HepG2 (cell line): Measurements from ENCODE around the gene SHBG. TPM values are rescaled to one million over a fixed set of nuclear protein-coding genes. Genes with fewer than 3 reads are reported as not detected.

Source experiments
- DNMT1 ChIP-seq: sonication (generic); formaldehyde crosslinking; IDR thresholded peaks from 2 replicates; pipeline ENCODE4 v1.5.1; 2020; ENCODE audit warnings: mild to moderate bottlenecking, missing genetic modification reagents
- GMEB1 ChIP-seq: sonication (generic); formaldehyde crosslinking; IDR thresholded peaks from 2 replicates; pipeline ENCODE4 v1.5.1; 2020; ENCODE audit warnings: missing genetic modification reagents, mild to moderate bottlenecking, borderline replicate concordance
- HMG20A ChIP-seq: IDR thresholded peaks from 2 replicates; pipeline ENCODE4 v1.6.1; 2016; ENCODE audit warnings: borderline replicate concordance
- MED1 ChIP-seq: sonication (generic); formaldehyde crosslinking; IDR thresholded peaks from 2 replicates; pipeline ENCODE4 v1.4.0; 2020; ENCODE audit warnings: missing genetic modification reagents
- NCOA1 ChIP-seq: sonication (generic); formaldehyde crosslinking; IDR thresholded peaks from 2 replicates; pipeline ENCODE4 v1.9.0; 2021; ENCODE audit warnings: missing genetic modification reagents
- NR1H2 ChIP-seq: sonication (generic); formaldehyde crosslinking; IDR thresholded peaks from 2 replicates; pipeline ENCODE4 v1.8.1; 2022; ENCODE audit warnings: low read depth, missing genetic modification reagents, borderline replicate concordance
- RFX3 ChIP-seq: IDR thresholded peaks from 2 replicates; pipeline ENCODE4 v1.6.1; 2016; ENCODE audit warnings: missing biosample characterization, missing genetic modification reagents
- SNAI1 ChIP-seq: sonication (generic); formaldehyde crosslinking; IDR thresholded peaks from 2 replicates; pipeline ENCODE4 v1.5.0; 2020; ENCODE audit warnings: mild to moderate bottlenecking, missing genetic modification reagents, borderline replicate concordance
- SOX6 ChIP-seq, 2 experiments: fragments of 450-650 bp in 1 of 2; sonication (generic) in 1 of 2; formaldehyde crosslinking in 1 of 2; IDR thresholded peaks; 2 replicates each; pipeline versions ENCODE4 v1.4.0 to v1.6.1; 2017 to 2020; ENCODE audit warnings: antibody characterized with exemption in 1 of 2, mild to moderate bottlenecking in 1 of 2, missing genetic modification reagents in 1 of 2
- SP1 ChIP-seq, 2 experiments: fragments of 450-650 bp in 1 of 2; sonication (generic) in 1 of 2; formaldehyde crosslinking in 1 of 2; IDR thresholded peaks; 2 replicates each; pipeline versions ENCODE4 v1.4.0 to v1.6.1; 2016 to 2020; ENCODE audit warnings: missing genetic modification reagents in 1 of 2
- SP2 ChIP-seq: sonication (generic); formaldehyde crosslinking; IDR thresholded peaks from 2 replicates; pipeline ENCODE4 v1.5.1; 2020; ENCODE audit warnings: mild to moderate bottlenecking, missing genetic modification reagents
- SSRP1 ChIP-seq: IDR thresholded peaks from 2 replicates; pipeline ENCODE4 v1.6.1; 2016; ENCODE audit warnings: control low read depth
- ZFP62 ChIP-seq: sonication (generic); formaldehyde crosslinking; IDR thresholded peaks from 2 replicates; pipeline ENCODE4 v1.4.0; 2020; ENCODE audit warnings: missing genetic modification reagents
- ZNF34 ChIP-seq: sonication (generic); formaldehyde crosslinking; IDR thresholded peaks from 2 replicates; pipeline ENCODE4 v1.4.0; 2020; ENCODE audit warnings: mild to moderate bottlenecking, missing genetic modification reagents, borderline replicate concordance
- ZNF773 ChIP-seq: sonication (generic); formaldehyde crosslinking; IDR thresholded peaks from 2 replicates; pipeline ENCODE4 v1.4.0; 2020; ENCODE audit warnings: missing genetic modification reagents, borderline replicate concordance
- ZNF780A ChIP-seq: sonication (generic); formaldehyde crosslinking; IDR thresholded peaks from 2 replicates; pipeline ENCODE4 v1.8.0; 2022; ENCODE audit warnings: mild to moderate bottlenecking, missing genetic modification reagents, moderate library complexity
- ZNF784 ChIP-seq: sonication (generic); formaldehyde crosslinking; IDR thresholded peaks from 2 replicates; pipeline ENCODE4 v1.5.1; 2020; ENCODE audit warnings: missing genetic modification reagents, mild to moderate bottlenecking, borderline replicate concordance
- polyA plus RNA-seq, 8 experiments: library from polyadenylated mRNA; depleted of rRNA in 3 of 8; stranded (reverse) in 7 of 8; unstranded in 1 of 8; fragments of >200 nt; fragmentation: Illumina TruSeq in 4 of 8; extraction: Trizol in 4 of 8; gene quantifications; 2 replicates each; pipeline versions ENCODE4 v1.2.1 to v1.2.3, GENCODE V29; 2011 to 2016; ENCODE audit warnings: low read depth in 4 of 8, missing spikeins in 1 of 8, mixed read lengths in 1 of 8; ENCODE audit not compliant: insufficient read depth in 1 of 8
- total RNA-seq, 5 experiments: library from RNA; depleted of rRNA; stranded (reverse); fragments of >200 nt; fragmentation: Illumina TruSeq; extraction: Trizol; gene quantifications; 2 replicates each; pipeline ENCODE4 v1.2.3, GENCODE V29; 2016; ENCODE audit warnings: low read depth in 1 of 5
- TF ChIP-seq, protein P1 (sequence below): sonication (generic); formaldehyde crosslinking; IDR thresholded peaks from 2 replicates; pipeline ENCODE4 v1.5.0; 2020; ENCODE audit warnings: mild to moderate bottlenecking, missing genetic modification reagents, borderline replicate concordance
- TF ChIP-seq, protein P2 (sequence below): IDR thresholded peaks from 2 replicates; pipeline ENCODE4 v1.6.1; 2016; ENCODE audit warnings: mild to moderate bottlenecking, missing biosample characterization, missing genetic modification reagents

Gene SHBG
- total and polyA plus RNA-seq, 2 of the 13 experiments (the other 11 are each of a cell fraction or from before 2014, with no cell fraction given): 4.0 to 6.1 TPM

DNA sequence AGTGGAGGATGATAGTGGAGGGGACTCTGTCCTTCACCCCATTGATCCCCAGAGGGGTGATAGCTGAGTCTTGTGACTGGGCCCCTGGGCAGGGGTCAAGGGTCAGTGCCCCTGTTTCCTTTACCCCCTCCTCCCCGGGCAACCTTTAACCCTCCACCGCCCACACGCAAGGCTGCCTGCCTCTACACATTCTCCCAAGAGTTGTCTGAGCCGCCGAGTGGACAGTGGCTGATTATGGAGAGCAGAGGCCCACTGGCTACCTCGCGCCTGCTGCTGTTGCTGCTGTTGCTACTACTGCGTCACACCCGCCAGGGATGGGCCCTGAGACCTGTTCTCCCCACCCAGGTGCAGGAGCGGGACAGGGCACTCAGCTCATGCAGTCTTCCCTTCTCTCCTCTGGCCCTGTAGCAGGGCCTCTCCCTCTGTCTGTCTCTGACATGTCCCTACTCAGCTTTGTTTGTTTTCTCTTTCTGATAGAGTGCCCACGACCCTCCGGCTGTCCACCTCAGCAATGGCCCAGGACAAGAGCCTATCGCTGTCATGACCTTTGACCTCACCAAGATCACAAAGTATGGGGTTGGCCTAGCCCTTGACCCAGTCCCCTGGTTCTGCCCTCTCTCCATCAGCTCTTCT lies at the start of gene SHBG (continued):
- TF ChIP-seq MED1 (peak; percentile 19; the same call in 1 of the 2 replicates), NR1H2 (CRISPR knock-in tag) (no peak), ZFP62 (CRISPR knock-in tag) (no peak), RFX3 (CRISPR knock-in tag) (no peak), ZNF784 (CRISPR knock-in tag) (0 out of 2 replicates have a peak, but pooled peaks have one; percentile 50), ZNF34 (CRISPR knock-in tag) (no peak), SP2 (CRISPR knock-in tag) (no peak), ZNF780A (CRISPR knock-in tag) (no peak), DNMT1 (CRISPR knock-in tag) (no peak), SNAI1 (CRISPR knock-in tag) (no peak), NCOA1 (no peak), SOX6 (IDR thresholded peaks at IDR 0.05) (no peak), SOX6 (CRISPR knock-in tag; IDR thresholded peaks at IDR 0.05) (no peak; the same call in 1 of the 2 replicates), SSRP1 (CRISPR knock-in tag) (no peak), HMG20A (CRISPR knock-in tag) (no peak), SP1 (IDR thresholded peaks at IDR 0.05) (no peak), SP1 (CRISPR knock-in tag; IDR thresholded peaks at IDR 0.05) (no peak), GMEB1 (CRISPR knock-in tag) (no peak), ZNF773 (CRISPR knock-in tag) (no peak)
- TF ChIP-seq, protein P1, sequence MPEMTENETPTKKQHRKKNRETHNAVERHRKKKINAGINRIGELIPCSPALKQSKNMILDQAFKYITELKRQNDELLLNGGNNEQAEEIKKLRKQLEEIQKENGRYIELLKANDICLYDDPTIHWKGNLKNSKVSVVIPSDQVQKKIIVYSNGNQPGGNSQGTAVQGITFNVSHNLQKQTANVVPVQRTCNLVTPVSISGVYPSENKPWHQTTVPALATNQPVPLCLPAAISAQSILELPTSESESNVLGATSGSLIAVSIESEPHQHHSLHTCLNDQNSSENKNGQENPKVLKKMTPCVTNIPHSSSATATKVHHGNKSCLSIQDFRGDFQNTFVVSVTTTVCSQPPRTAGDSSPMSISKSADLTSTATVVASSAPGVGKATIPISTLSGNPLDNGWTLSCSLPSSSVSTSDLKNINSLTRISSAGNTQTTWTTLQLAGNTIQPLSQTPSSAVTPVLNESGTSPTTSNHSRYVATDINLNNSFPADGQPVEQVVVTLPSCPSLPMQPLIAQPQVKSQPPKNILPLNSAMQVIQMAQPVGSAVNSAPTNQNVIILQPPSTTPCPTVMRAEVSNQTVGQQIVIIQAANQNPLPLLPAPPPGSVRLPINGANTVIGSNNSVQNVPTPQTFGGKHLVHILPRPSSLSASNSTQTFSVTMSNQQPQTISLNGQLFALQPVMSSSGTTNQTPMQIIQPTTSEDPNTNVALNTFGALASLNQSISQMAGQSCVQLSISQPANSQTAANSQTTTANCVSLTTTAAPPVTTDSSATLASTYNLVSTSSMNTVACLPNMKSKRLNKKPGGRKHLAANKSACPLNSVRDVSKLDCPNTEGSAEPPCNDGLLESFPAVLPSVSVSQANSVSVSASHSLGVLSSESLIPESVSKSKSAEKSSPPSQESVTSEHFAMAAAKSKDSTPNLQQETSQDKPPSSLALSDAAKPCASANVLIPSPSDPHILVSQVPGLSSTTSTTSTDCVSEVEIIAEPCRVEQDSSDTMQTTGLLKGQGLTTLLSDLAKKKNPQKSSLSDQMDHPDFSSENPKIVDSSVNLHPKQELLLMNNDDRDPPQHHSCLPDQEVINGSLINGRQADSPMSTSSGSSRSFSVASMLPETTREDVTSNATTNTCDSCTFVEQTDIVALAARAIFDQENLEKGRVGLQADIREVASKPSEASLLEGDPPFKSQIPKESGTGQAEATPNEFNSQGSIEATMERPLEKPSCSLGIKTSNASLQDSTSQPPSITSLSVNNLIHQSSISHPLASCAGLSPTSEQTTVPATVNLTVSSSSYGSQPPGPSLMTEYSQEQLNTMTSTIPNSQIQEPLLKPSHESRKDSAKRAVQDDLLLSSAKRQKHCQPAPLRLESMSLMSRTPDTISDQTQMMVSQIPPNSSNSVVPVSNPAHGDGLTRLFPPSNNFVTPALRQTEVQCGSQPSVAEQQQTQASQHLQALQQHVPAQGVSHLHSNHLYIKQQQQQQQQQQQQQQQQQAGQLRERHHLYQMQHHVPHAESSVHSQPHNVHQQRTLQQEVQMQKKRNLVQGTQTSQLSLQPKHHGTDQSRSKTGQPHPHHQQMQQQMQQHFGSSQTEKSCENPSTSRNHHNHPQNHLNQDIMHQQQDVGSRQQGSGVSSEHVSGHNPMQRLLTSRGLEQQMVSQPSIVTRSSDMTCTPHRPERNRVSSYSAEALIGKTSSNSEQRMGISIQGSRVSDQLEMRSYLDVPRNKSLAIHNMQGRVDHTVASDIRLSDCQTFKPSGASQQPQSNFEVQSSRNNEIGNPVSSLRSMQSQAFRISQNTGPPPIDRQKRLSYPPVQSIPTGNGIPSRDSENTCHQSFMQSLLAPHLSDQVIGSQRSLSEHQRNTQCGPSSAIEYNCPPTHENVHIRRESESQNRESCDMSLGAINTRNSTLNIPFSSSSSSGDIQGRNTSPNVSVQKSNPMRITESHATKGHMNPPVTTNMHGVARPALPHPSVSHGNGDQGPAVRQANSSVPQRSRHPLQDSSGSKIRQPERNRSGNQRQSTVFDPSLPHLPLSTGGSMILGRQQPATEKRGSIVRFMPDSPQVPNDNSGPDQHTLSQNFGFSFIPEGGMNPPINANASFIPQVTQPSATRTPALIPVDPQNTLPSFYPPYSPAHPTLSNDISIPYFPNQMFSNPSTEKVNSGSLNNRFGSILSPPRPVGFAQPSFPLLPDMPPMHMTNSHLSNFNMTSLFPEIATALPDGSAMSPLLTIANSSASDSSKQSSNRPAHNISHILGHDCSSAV (CRISPR knock-in tag): no peak
- TF ChIP-seq, protein P2, sequence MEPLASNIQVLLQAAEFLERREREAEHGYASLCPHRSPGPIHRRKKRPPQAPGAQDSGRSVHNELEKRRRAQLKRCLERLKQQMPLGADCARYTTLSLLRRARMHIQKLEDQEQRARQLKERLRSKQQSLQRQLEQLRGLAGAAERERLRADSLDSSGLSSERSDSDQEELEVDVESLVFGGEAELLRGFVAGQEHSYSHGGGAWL (CRISPR knock-in tag): no peak
